Left ventricle myocardium inferior (tissue), 1 donor: ENCODE results near the gene TAF1C. TPM values are rescaled to one million over a fixed set of nuclear protein-coding genes. Genes with fewer than 3 reads are reported as not detected.

Source experiments
- DNase-seq: peaks from one replicate; pipeline ENCODE4 v3.0.0-alpha.2; 2020
- H3K27ac ChIP-seq: fragments of 200-600 bp; replicated peaks from 2 replicates; pipeline ENCODE4 v1.8.0; 2021
- H3K27me3 ChIP-seq: fragments of 200-600 bp; 2 replicates; pipeline ENCODE4 v1.8.0; 2021; ENCODE audit warnings: low read depth
- H3K36me3 ChIP-seq: fragments of 200-600 bp; 2 replicates; pipeline ENCODE4 v1.8.0; 2021
- H3K4me1 ChIP-seq: fragments of 200-600 bp; 2 replicates; pipeline ENCODE4 v1.8.0; 2021
- H3K4me3 ChIP-seq: fragments of 200-600 bp; 2 replicates; pipeline ENCODE4 v1.8.0; 2021; ENCODE audit warnings: mild to moderate bottlenecking, moderate library complexity
- H3K9me3 ChIP-seq: fragments of 200-600 bp; replicated peaks from 2 replicates; pipeline ENCODE4 v1.8.0; 2021
- CTCF ChIP-seq: fragments of 200-600 bp; IDR thresholded peaks from 2 replicates; pipeline ENCODE4 v1.8.0; 2021; ENCODE audit warnings: antibody characterized with exemption, mild to moderate bottlenecking, borderline replicate concordance
- intact Hi-C: fragments of 100-400 bp; cut with micrococcal nuclease; formaldehyde crosslinking; loops from one replicate; pipeline ENCODE4 v1.11.0; 2022
- long read RNA-seq: library from polyadenylated mRNA; unstranded; transcript quantifications from one replicate; pipeline ENCODE4 v2.0.0, GENCODE V29; 2021
- total RNA-seq: library from RNA; stranded (reverse); fragmentation: NEBNext Ultra II Directional; extraction: Animal tissue kit (Norgen Biotek cat#: 25700); gene quantifications from one replicate; pipeline ENCODE4 v1.2.1, GENCODE V29; 2021
- donor health status: DM: no; HTN: yes; CAD: no; lungs with severe emphysema.

Gene TAF1C, protein sequence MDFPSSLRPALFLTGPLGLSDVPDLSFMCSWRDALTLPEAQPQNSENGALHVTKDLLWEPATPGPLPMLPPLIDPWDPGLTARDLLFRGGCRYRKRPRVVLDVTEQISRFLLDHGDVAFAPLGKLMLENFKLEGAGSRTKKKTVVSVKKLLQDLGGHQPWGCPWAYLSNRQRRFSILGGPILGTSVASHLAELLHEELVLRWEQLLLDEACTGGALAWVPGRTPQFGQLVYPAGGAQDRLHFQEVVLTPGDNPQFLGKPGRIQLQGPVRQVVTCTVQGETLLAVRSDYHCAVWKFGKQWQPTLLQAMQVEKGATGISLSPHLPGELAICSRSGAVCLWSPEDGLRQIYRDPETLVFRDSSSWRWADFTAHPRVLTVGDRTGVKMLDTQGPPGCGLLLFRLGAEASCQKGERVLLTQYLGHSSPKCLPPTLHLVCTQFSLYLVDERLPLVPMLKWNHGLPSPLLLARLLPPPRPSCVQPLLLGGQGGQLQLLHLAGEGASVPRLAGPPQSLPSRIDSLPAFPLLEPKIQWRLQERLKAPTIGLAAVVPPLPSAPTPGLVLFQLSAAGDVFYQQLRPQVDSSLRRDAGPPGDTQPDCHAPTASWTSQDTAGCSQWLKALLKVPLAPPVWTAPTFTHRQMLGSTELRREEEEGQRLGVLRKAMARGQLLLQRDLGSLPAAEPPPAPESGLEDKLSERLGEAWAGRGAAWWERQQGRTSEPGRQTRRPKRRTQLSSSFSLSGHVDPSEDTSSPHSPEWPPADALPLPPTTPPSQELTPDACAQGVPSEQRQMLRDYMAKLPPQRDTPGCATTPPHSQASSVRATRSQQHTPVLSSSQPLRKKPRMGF
- 29.0 TPM for total RNA-seq
- long read RNA-seq, full-length matches to known transcripts, result 3 of 69 reads
- long read RNA-seq, partial matches to known transcripts, result 29 of 69 reads
- long read RNA-seq, other reads (novel, unspliced or antisense), result 37 of 69 reads

DNA sequence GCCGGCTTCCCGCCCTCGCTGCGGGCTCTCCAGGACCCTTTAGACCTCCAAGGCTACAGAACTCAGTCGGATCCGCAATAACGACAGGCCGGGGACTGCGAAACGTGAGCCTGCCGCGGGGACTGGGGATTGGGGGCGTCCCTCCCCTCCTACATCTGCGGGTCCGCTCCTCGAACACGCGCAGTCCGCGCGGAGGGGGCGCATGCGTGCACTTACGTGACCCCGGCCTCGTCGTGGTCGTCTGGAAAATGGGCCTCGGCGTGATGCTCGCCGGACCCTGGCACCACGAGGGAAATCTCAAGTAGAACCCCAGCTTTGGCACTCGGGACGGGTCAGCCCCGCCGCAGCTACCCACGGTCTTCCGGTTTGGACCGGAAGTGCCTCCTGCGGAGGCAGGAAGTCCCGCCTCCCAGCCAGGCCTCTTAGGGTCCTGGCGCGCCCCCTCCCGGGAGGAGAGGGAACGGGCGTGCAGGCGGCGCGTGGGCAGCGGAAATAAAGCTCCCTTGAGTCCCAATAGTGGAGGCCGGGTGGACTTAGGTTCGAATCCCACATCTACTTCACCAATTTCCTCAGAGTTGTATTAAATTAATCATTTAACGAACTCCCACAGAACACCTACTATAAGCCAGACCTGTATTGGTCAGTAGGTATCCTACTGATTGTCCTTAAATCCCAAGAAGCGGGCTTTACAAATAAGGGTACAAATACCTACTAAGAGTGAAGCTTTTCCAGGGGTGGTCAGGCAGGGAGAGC is at the start of gene TAF1C:
Gene TAF1C (minus strand): TSS at position 373 of the 753 bp plus-strand sequence. CDS start 2,069 bp downstream, outside the sequence.
- Histone ChIP-seq H3K4me3 (peak within 1 kb of the TSS; percentile 93), H3K4me1 (peaks cover 52% of the 10 kb centered on the region), H3K27me3 (no peaks in the 10 kb centered on the region), H3K9me3 (no peaks in the 10 kb centered on the region), H3K36me3 (peaks cover 19% of the 10 kb centered on the region), H3K27ac (peak within 1 kb of the TSS; percentile 92)
- intact Hi-C loops, result loop anchor here (10.0 kb wide), 2 partner anchors 102 to 232 kb away; partner anchors contain the start of gene OSGIN1
- TF ChIP-seq CTCF, result peak; percentile 97
- peak; percentile 93 for DNase-seq

GRCh38 chr16:84234321-84235241 is 47.7 kb upstream of the TAF1C start:
- Histone ChIP-seq H3K4me1 (peaks cover 14% of the 10 kb centered on the region), H3K4me3 (no peak overlapping the region), H3K36me3 (no peaks in the 10 kb centered on the region), H3K9me3 (no peaks in the 10 kb centered on the region), H3K27me3 (peaks cover 33% of the 10 kb centered on the region), H3K27ac (no peak overlapping the region)
- DNase-seq, result no peak
- intact Hi-C loops, result no loop called here
- TF ChIP-seq CTCF, result no peak

GRCh38 chr16:84233748-84234147 is 46.9 kb upstream of the TAF1C start:
- no peak overlapping the region for H3K4me3 ChIP-seq
- H3K27ac ChIP-seq, result no peak overlapping the region
- intact Hi-C loops, result no loop called here
- H3K4me1 ChIP-seq, result peaks cover 17% of the 10 kb centered on the region
- no peak for DNase-seq
- no peak for TF ChIP-seq CTCF
- peaks cover 28% of the 10 kb centered on the region for H3K27me3 ChIP-seq
- no peaks in the 10 kb centered on the region for H3K9me3 ChIP-seq
- no peaks in the 10 kb centered on the region for H3K36me3 ChIP-seq

GRCh38 chr16:84232969-84233368 is 46.1 kb upstream of the TAF1C start:
- intact Hi-C loops, result no loop called here
- peaks cover 25% of the 10 kb centered on the region for H3K4me1 ChIP-seq
- no peak for DNase-seq
- peaks cover 23% of the 10 kb centered on the region for H3K27me3 ChIP-seq
- no peak overlapping the region for H3K27ac ChIP-seq
- no peaks in the 10 kb centered on the region for H3K9me3 ChIP-seq
- no peak overlapping the region for H3K4me3 ChIP-seq
- H3K36me3 ChIP-seq, result no peaks in the 10 kb centered on the region
- TF ChIP-seq CTCF, result no peak
